Prostate gland (tissue), 2 donors: ENCODE results near the gene LZTR1. TPM values are rescaled to one million over a fixed set of nuclear protein-coding genes. Genes with fewer than 3 reads are reported as not detected.

ENCODE experiments used
- DNase-seq: peaks from one replicate; pipeline ENCODE4 v3.0.0-alpha.2; 2019; ENCODE audit warnings: low spot score
- H3K27ac ChIP-seq, 2 donors: fragments of 200-600 bp; sonication (generic); 2 replicates each; pipeline ENCODE4 v1.5.1; 2017 to 2019
- H3K27me3 ChIP-seq: fragments of 200-600 bp; sonication (generic); replicated peaks from 2 replicates; pipeline ENCODE4 v1.5.1; 2019; ENCODE audit not compliant: insufficient read depth
- H3K36me3 ChIP-seq, 2 donors: fragments of 200-600 bp; sonication (generic); 1 replicate in 1 of 2; 2 replicates in 1 of 2; pipeline versions ENCODE4 v1.5.1 to v1.8.1; 2017 to 2019
- H3K4me1 ChIP-seq: fragments of 200-600 bp; sonication (generic); replicated peaks from 2 replicates; pipeline ENCODE4 v1.5.1; 2019
- H3K4me3 ChIP-seq, 2 donors: fragments of 200-600 bp; sonication (generic); 2 replicates each; pipeline ENCODE4 v1.5.1; 2017 to 2019
- H3K9me3 ChIP-seq: fragments of 200-600 bp; sonication (generic); 2 replicates; pipeline ENCODE4 v1.5.1; 2017
- POLR2A ChIP-seq: fragments of 450-650 bp; IDR thresholded peaks from one replicate; pipeline ENCODE4 v1.6.1; 2016; ENCODE audit warnings: antibody characterized with exemption, mild to moderate bottlenecking
- POLR2AphosphoS5 ChIP-seq: sonication (generic); formaldehyde crosslinking; IDR thresholded peaks from one replicate; pipeline ENCODE4 v1.6.1; 2017; ENCODE audit warnings: antibody characterized with exemption
- WGBS: methylation state at CpG from one replicate; pipeline ENCODE4 v1.1.5; 2018; 5-methylcytosine and 5-hydroxymethylcytosine counted together
- intact Hi-C: fragments of 100-400 bp; cut with DNase I; formaldehyde crosslinking; loops from one replicate; pipeline ENCODE4 v1.14.2; 2022
- total RNA-seq, 2 donors: library from RNA; depleted of rRNA; stranded (reverse); fragments of >200 nt; gene quantifications; one replicate each; pipeline ENCODE4 v1.1.0, GENCODE V29; 2016
- TF ChIP-seq, protein P1 (sequence below), 4 experiments: fragments of 200-600 bp in 2 of 4; fragments of 450-650 bp in 2 of 4; sonication (generic) in 2 of 4; IDR thresholded peaks; 1 replicate in 3 of 4; 2 replicates in 1 of 4; pipeline ENCODE4 v1.5.1; 2016 to 2019; ENCODE audit warnings: antibody characterized with exemption in 4 of 4, mild to moderate bottlenecking in 2 of 4, moderate library complexity in 2 of 4

The LZTR1 gene
- total RNA-seq, 2 donors from 2014 or later, result 41.5 to 48.9 TPM

DNA sequence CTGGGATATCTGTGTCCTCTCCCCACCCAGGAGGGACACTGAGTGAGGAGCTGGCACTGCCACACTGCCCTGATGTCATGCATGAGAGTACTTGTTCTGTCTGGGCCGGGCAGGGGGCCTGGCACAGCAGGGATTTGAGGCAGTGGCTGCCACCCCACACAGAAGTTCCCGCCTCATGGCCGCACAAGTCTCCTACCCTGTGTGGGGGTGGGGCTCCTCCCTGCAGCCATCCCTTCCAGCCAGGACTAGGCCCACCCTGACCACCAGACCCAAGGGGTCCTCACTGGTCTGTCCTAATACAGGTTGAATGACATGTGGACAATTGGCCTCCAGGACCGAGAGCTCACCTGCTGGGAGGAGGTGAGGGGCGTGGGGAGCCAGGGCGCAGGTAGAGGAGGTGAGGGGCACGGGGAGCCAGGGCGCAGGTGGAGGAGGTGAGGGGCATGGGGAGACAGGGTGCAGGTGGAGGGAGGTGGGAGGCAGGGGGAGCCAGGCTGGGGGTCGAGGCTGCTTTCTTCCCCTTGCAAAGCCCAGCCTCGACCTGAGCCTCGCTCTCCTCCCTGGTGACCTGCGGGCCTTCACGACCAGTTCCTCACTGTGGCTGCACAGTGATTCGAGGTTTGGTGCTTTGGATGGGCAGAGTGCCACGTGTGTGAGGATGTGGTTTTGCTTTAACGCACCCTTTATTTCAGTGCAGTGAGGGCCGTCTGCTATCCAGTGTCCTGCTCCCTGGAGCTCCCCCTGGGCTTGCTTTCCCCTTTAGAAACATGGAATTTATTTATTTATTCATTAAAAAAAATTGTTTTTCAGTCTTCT lies 7.4 kb downstream of the LZTR1 start:
- Histone ChIP-seq H3K27me3 (no peaks in the 10 kb centered on the region), H3K36me3 (peaks cover 0 to 11% of the 10 kb centered on the region in 2 donors), H3K9me3 (no peaks in the 10 kb centered on the region), H3K4me1 (no peaks in the 10 kb centered on the region), H3K27ac (no peak overlapping the region), H3K4me3 (no peak overlapping the region)
- TF ChIP-seq, protein P1, sequence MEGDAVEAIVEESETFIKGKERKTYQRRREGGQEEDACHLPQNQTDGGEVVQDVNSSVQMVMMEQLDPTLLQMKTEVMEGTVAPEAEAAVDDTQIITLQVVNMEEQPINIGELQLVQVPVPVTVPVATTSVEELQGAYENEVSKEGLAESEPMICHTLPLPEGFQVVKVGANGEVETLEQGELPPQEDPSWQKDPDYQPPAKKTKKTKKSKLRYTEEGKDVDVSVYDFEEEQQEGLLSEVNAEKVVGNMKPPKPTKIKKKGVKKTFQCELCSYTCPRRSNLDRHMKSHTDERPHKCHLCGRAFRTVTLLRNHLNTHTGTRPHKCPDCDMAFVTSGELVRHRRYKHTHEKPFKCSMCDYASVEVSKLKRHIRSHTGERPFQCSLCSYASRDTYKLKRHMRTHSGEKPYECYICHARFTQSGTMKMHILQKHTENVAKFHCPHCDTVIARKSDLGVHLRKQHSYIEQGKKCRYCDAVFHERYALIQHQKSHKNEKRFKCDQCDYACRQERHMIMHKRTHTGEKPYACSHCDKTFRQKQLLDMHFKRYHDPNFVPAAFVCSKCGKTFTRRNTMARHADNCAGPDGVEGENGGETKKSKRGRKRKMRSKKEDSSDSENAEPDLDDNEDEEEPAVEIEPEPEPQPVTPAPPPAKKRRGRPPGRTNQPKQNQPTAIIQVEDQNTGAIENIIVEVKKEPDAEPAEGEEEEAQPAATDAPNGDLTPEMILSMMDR (IDR thresholded peaks at IDR 0.05), result no peak
- TF ChIP-seq POLR2AphosphoS5 (no peak), POLR2A (no peak)
- intact Hi-C loops, result no loop called here
- no peak for DNase-seq
- WGBS, result 62% methylated on average over 16 of the region's 17 CpGs

DNA sequence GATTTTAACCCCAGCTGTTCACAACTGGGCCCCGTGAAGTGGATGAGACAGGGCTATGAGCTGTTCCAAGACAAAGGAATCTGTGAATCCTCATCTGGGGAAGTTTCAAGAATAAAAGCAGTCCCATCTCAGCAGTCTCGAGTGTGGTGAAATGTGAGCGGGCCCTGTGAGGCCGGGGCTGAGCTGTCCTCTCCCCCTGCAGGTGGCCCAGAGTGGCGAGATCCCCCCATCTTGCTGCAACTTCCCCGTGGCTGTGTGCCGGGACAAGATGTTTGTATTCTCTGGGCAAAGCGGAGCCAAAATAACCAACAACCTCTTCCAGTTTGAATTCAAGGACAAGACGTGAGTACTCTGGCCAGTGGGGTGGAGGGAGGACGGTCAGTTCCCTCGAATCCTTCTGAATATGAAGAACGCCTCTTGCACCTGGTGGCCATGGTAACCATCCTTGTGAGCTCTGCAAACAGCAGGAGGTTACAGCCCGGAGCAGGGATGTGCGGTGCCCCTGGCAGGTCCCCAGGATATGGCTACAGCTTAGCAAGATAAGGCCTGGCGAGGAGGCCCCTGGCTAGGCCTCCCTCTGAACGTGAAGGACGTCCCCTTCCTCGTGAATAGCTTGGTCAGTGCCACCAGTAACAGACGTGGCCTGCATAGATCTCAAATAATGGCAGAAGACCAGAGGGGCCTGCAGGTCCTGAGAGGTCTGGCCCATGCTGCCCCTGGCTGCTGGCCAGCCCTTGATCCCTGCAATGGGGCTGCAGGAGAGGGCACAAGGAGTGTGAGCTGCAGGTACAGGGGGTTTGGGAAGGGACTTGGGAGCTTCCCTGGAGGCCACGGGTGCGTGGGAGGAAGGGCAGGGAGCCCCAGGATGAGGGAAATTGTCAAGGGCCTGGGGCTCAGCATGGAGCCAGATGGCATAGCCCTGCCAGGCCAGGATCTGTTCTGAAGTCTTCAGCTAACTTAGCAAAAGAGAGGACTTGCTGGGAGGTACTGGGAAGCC lies 8.4 kb downstream of the LZTR1 start:
- intact Hi-C loops, result no loop called here
- DNase-seq, result no peak
- no peaks in the 10 kb centered on the region for H3K4me1 ChIP-seq
- no peaks in the 10 kb centered on the region for H3K9me3 ChIP-seq
- peaks cover 0 to 11% of the 10 kb centered on the region in 2 donors for H3K36me3 ChIP-seq
- WGBS, result 82% methylated on average over 21 of the region's 21 CpGs
- TF ChIP-seq, protein P1 (IDR thresholded peaks at IDR 0.05), result no peak
- TF ChIP-seq POLR2A, result no peak
- no peak for TF ChIP-seq POLR2AphosphoS5
- no peaks in the 10 kb centered on the region for H3K27me3 ChIP-seq
- H3K27ac ChIP-seq, result no peak overlapping the region
- H3K4me3 ChIP-seq, result no peak overlapping the region

DNA sequence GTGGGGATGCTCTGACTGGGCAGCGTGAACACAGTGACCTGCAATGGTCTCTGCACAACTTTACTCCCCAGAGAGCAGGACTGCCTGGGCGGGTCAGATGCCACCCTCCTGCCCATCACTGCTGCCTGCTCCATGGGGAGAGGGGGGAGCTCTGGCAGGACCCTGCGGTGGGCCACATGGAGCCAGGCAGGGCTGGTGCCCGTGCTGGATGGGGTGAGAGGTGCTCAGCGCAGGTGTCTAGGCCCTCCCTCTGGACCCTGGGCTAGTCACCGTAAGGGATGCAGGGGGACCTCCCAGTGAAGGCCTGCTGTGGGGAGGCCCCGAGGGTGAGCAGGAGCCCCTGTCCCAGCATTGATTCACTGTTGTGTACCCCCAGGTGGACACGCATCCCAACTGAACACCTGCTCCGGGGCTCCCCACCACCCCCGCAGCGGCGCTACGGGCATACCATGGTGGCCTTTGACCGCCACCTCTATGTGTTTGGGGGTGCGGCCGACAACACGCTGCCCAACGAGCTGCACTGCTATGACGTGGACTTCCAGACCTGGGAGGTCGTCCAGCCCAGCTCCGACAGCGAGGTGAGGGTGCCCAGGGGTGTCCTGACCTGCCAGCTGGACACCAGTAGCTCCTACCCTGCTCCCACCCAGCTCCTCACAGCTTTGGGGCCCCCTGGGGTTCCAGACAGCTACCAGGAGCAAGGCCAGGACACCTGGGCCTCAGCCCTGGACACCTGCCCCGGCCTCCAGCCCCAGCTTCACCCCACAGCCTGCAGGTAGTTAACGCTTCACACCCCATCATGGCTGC lies 9.4 kb downstream of the LZTR1 start:
- WGBS, result 91% methylated on average over 18 of the region's 24 CpGs
- TF ChIP-seq POLR2AphosphoS5 (no peak), POLR2A (no peak)
- TF ChIP-seq, protein P1 (IDR thresholded peaks at IDR 0.05), result no peak
- Histone ChIP-seq H3K9me3 (no peaks in the 10 kb centered on the region), H3K27ac (no peak overlapping the region), H3K36me3 (peaks cover 0 to 11% of the 10 kb centered on the region in 2 donors), H3K27me3 (no peaks in the 10 kb centered on the region), H3K4me1 (no peaks in the 10 kb centered on the region), H3K4me3 (no peak overlapping the region)
- no peak for DNase-seq
- intact Hi-C loops, result no loop called here

DNA sequence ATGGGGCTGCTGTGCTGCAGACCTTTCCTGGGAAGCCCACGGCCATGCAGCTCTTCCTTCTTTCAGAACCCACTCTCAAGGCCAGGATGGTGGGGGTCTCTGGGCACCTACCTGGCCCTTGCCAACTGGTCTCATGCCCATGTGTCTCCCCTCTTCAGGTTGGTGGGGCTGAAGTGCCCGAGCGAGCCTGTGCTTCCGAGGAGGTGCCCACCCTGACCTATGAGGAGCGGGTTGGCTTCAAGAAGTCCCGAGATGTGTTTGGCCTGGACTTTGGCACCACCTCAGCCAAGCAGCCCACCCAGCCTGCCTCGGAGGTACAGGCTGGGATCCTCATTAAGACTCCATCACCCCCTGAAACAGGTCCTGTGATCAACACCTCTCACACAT lies 10.0 kb downstream of the LZTR1 start:
- Histone ChIP-seq H3K9me3 (no peaks in the 10 kb centered on the region), H3K27ac (no peak overlapping the region), H3K4me3 (no peak overlapping the region), H3K36me3 (peaks cover 0 to 11% of the 10 kb centered on the region in 2 donors), H3K4me1 (no peaks in the 10 kb centered on the region), H3K27me3 (no peaks in the 10 kb centered on the region)
- no peak for DNase-seq
- WGBS, result 91% methylated on average over 6 of the region's 7 CpGs
- no peak for TF ChIP-seq POLR2A
- no peak for TF ChIP-seq POLR2AphosphoS5
- TF ChIP-seq, protein P1 (IDR thresholded peaks at IDR 0.05), result no peak
- intact Hi-C loops, result no loop called here
